GM12878 (cell line): Measurements from ENCODE around the gene NSL1. TPM values are rescaled to one million over a fixed set of nuclear protein-coding genes. Genes with fewer than 3 reads are reported as not detected.
"Not testable (repeated sequence)": the region's sequence is repeated elsewhere in the genome, so short reads cannot be mapped to it uniquely, and the experiment has no call there.

ENCODE experiments used
- ATAC-seq: fragments of 200-7000 bp; cut with Tn5 transposase; 3 replicates; pipeline ENCODE4 v1.9.1; 2020; ENCODE audit warnings: mild to moderate bottlenecking, moderate library complexity
- BruUV-seq: library from RNA; stranded (reverse); fragments of 400-500 nt; replicated peaks from 2 replicates; lab custom pipeline; 2021; lab: Mats Ljungman, UMichigan
- CTCF ChIA-PET: fragments of 300-600 bp; sonication (Branson Sonifier 250); formaldehyde crosslinking; extraction: SDS; loops from one replicate; lab custom pipeline; 2021; ENCODE audit warnings: inconsistent platforms; lab: Yijun Ruan, JAX
- POLR2A ChIA-PET: fragments of 350-600 bp; formaldehyde crosslinking; extraction: SDS; loops from one replicate; lab custom pipeline; 2021; ENCODE audit warnings: inconsistent platforms; lab: Charles Lee
- RAD21 ChIA-PET: fragments of 300-600 bp; sonication (Branson Sonifier 250); formaldehyde crosslinking; loops from one replicate; lab custom pipeline; 2023; ENCODE audit warnings: antibody characterized with exemption; ENCODE audit not compliant: unreplicated experiment; lab: Charles Lee
- SMC1A ChIA-PET: fragments of 300-600 bp; sonication (Branson Sonifier 250); formaldehyde crosslinking; loops from one replicate; lab custom pipeline; 2023; ENCODE audit not compliant: unreplicated experiment, uncharacterized antibody; lab: Charles Lee
- DNase-seq: peaks from one replicate; pipeline ENCODE4 v3.0.0-alpha.2; 2011; ENCODE audit warnings: low read depth, low spot score
- FAIRE-seq: peaks from 3 replicates; lab custom pipeline; 2011; peaks lifted over from hg19 to GRCh38; lab: Jason Lieb, UNC
- H2AFZ ChIP-seq: 2 replicates; pipeline ENCODE4 v1.6.0; 2011; ENCODE audit warnings: low read depth, low read length, control low read depth; ENCODE audit not compliant: control insufficient read depth
- H3K27ac ChIP-seq: 2 replicates; pipeline ENCODE4 v1.5.1; 2011; ENCODE audit warnings: control low read depth; ENCODE audit not compliant: control insufficient read depth, insufficient read depth
- H3K27me3 ChIP-seq, 2 experiments: replicated peaks in 1 of 2; 2 replicates each; pipeline versions ENCODE4 v1.6.0 to v1.6.1; 2011; ENCODE audit warnings: low read length in 1 of 2; ENCODE audit not compliant: control insufficient read depth in 2 of 2, insufficient read depth in 2 of 2
- H3K36me3 ChIP-seq, 2 experiments: 2 replicates each; pipeline ENCODE4 v1.5.1; 2011; ENCODE audit warnings: low read length in 1 of 2; ENCODE audit not compliant: control insufficient read depth in 2 of 2, insufficient read depth in 2 of 2
- H3K4me1 ChIP-seq: 2 replicates; pipeline ENCODE4 v1.6.1; 2011; ENCODE audit warnings: mild to moderate bottlenecking, low read length, moderate library complexity, mixed read lengths; ENCODE audit not compliant: control insufficient read depth, insufficient read depth
- H3K4me2 ChIP-seq: 2 replicates; pipeline ENCODE4 v1.6.0; 2011; ENCODE audit warnings: control low read depth; ENCODE audit not compliant: control insufficient read depth, insufficient read depth
- H3K4me3 ChIP-seq: fragments of 200-600 bp; sonication (generic); 2 replicates; pipeline ENCODE4 v1.5.1; 2016
- H3K79me2 ChIP-seq: 2 replicates; pipeline ENCODE4 v1.6.0; 2011; ENCODE audit warnings: low read length; ENCODE audit not compliant: control insufficient read depth, insufficient read depth
- H3K9ac ChIP-seq: 2 replicates; pipeline ENCODE4 v1.8.0; 2011; ENCODE audit warnings: low read length, control low read depth, mixed read lengths; ENCODE audit not compliant: control insufficient read depth, insufficient read depth
- H3K9me3 ChIP-seq: replicated peaks from 3 replicates; pipeline ENCODE4 v1.5.1; 2011; ENCODE audit warnings: mild to moderate bottlenecking, low read length; ENCODE audit not compliant: control insufficient read depth, insufficient read depth
- H4K20me1 ChIP-seq: 2 replicates; pipeline ENCODE4 v1.6.0; 2011; ENCODE audit not compliant: control insufficient read depth, insufficient read depth
- ASH2L ChIP-seq: fragments of 300-600, 200-600 bp; sonication (generic); IDR thresholded peaks from 2 replicates; pipeline ENCODE4 v1.6.1; 2017; ENCODE audit warnings: low read depth, mild to moderate bottlenecking, borderline replicate concordance
- CBFB ChIP-seq: IDR thresholded peaks from 2 replicates; pipeline ENCODE4 v1.6.1; 2016; ENCODE audit warnings: antibody characterized with exemption, low read depth
- CBX3 ChIP-seq: fragments of 200-600 bp; sonication (generic); IDR thresholded peaks from 2 replicates; pipeline ENCODE4 v1.6.1; 2016; ENCODE audit warnings: low read depth, borderline replicate concordance
- RAD51 ChIP-seq: fragments of 450-650 bp; IDR thresholded peaks from 2 replicates; pipeline ENCODE4 v1.6.1; 2016; ENCODE audit warnings: moderate library complexity, mild to moderate bottlenecking, inconsistent platforms
- RBBP5 ChIP-seq: fragments of 200-600 bp; sonication (generic); conservative IDR thresholded peaks from 2 replicates; pipeline ENCODE4 v1.6.1; 2016
- RUNX3 ChIP-seq: IDR thresholded peaks from 2 replicates; pipeline ENCODE4 v1.6.1; 2012; ENCODE audit warnings: low read length, inconsistent platforms
- SMAD1 ChIP-seq: fragments of 450-650 bp; IDR thresholded peaks from 2 replicates; pipeline ENCODE4 v1.6.1; 2018; ENCODE audit warnings: mild to moderate bottlenecking, low read depth; ENCODE audit not compliant: partially characterized antibody
- WRNIP1 ChIP-seq: IDR thresholded peaks from 2 replicates; pipeline ENCODE4 v1.6.1; 2011; ENCODE audit warnings: low read depth, low read length, improper control_type of control experiment, borderline replicate concordance
- ZNF207 ChIP-seq: fragments of 450-650 bp; IDR thresholded peaks from 2 replicates; pipeline ENCODE4 v1.6.1; 2014; ENCODE audit warnings: antibody characterized with exemption, mild to moderate bottlenecking, borderline replicate concordance
- WGBS: methylation state at CpG from one replicate; pipeline ENCODE4 v1.1.6; 2016; ENCODE audit warnings: low lambda C conversion rate; ENCODE audit not compliant: insufficient replicate concordance, insufficient coverage; ENCODE audit errors: missing lambda C conversion rate; 5-methylcytosine and 5-hydroxymethylcytosine counted together
- in situ Hi-C: fragments of 300-500 bp; cut with MboI; formaldehyde crosslinking; loops from 9 replicates; pipeline ENCODE4 v1.14.3; 2018; ENCODE audit warnings: mixed read lengths
- intact Hi-C: fragments of 100-400 bp; cut with micrococcal nuclease; formaldehyde crosslinking; loops from one replicate; pipeline ENCODE4 v1.14.2; 2022; ENCODE audit not compliant: unreplicated experiment
- polyA plus RNA-seq, 11 experiments: library from polyadenylated mRNA; depleted of rRNA in 4 of 11; unstranded in 6 of 11; stranded (reverse) in 5 of 11; fragments of >200 nt; fragmentation: Nextera tagmentation in 4 of 11; fragmentation: Illumina TruSeq in 1 of 11; extraction: Ambion mirVana in 4 of 11; extraction: Trizol in 1 of 11; gene quantifications; 1 replicate in 1 of 11; 2 replicates in 10 of 11; pipeline versions ENCODE4 v1.2.1 to v1.2.3, GENCODE V29; 2011 to 2016; ENCODE audit warnings: inconsistent platforms in 2 of 11, missing spikeins in 2 of 11, low read depth in 1 of 11
- total RNA-seq, 4 experiments: library from RNA; depleted of rRNA in 3 of 4; stranded (reverse); fragments of >200 nt in 3 of 4; fragmentation: Illumina TruSeq in 1 of 4; extraction: Trizol in 1 of 4; gene quantifications; 2 replicates each; pipeline versions ENCODE4 v1.2.1 to v1.2.3, GENCODE V29; 2013 to 2021

The NSL1 gene
- total and polyA plus RNA-seq, 10 of the 15 experiments (the other 5 are each of a cell fraction or from before 2014, with no cell fraction given), result 36.7 to 74.2 (median 46.4) TPM

DNA sequence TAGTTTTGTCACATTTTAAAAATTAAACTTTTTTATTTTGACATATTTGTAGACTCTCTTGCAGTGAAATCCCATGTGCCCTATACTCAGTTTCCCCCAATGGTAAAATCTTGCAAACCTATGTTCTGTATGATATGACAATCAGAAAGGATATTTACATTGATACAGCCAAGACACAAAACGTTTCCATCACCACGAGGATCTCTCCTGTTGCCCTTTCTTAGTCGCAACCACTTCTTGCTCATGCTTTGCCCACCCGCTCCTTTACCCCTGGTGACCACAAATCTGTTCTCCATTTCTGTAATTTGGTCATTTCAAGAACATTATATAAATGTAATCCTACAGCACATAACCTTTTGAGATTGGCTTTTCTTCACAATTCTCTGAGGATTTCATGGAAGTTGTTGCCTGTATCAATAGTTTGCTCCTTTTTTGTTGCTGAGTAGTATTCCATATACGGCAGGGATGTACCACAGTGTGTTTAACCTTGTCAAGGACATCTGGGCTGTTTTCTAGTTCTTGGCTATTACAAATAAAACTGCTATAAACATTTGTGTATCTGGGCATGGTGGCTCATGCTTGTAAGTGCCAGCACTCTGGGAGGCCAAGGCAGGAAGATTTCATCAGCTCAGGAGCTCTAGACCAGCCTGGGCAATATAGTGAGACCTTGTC lies 78.0 kb downstream of the NSL1 start (continued):
- no peak for TF ChIP-seq SMAD1
- TF ChIP-seq, all 136 proteins: peak for 0

DNA sequence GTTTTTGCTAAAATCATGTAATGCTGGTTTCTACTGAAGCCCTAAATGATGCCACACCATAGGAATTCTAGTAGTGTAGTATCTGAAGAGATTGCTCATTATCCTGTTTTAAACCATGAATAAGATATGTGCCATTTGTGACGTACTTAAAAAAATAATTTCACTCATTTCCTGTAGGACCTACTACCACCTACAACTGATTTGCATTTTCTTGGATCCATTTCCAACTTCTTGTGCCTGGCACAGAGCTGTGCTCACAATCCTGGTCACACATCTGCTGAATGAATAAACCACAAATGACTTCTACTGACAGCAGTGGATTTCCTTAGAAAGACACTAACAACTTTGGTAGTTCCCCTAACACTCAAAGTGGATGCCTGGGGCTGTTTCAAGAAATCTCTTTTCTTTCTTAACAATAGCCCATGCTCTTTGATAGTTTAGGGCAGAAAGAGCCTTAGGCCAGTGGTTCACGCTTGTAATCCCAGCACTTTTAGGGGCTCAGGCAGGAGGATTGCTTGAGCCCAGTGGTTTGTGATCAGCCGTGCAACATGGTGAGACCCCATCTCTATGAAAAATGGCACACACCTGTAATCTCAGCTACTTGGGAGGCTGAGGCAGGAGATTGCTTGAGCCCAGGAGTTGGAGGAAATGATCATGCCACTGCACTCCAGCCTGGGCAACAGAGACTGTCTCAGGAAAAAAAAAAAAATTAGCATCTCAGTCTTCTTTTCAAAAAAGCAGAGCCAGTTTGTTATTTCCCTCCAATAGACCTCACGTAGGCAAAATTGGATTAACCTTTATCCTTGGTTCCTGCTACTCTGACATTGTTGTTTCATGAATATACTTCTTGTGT lies 78.9 kb downstream of the NSL1 start:
- Histone ChIP-seq H3K4me3 (no peak overlapping the region), H3K9me3 (no peaks in the 10 kb centered on the region), H3K4me1 (no peaks in the 10 kb centered on the region), H3K36me3 (no peaks in the 10 kb centered on the region), H3K9ac (no peak overlapping the region), H3K79me2 (no peaks in the 10 kb centered on the region), H2AFZ (no peak overlapping the region), H3K27me3 (no peaks in the 10 kb centered on the region), H3K4me2 (no peak overlapping the region), H4K20me1 (no peaks in the 10 kb centered on the region), H3K27ac (no peak overlapping the region)
- peak; percentile 50 for ATAC-seq
- DNase-seq, result no peak
- no TSS peak for BruUV-seq
- TF ChIP-seq RUNX3 (peak; percentile 48), RAD51 (no peak), CBFB (0 out of 2 replicates have a peak, but pooled peaks have one; percentile 23), ASH2L (no peak), ZNF207 (no peak), WRNIP1 (no peak), CBX3 (no peak), RBBP5 (no peak)
- WGBS, result 48% methylated on average over 4 of the region's 4 CpGs
- in situ Hi-C loops, result no loop called here
- intact Hi-C loops, result no loop called here
- FAIRE-seq, result no peak
- ChIA-PET CTCF (no interaction called here), POLR2A (no interaction called here), SMC1A (interaction anchor here (0.5 to 1.1 kb wide), 2 partner anchors 11 to 18 kb away, joined by 3 to 4 read pairs; no protein-coding TSS in a partner anchor), RAD21 (no interaction called here)

DNA sequence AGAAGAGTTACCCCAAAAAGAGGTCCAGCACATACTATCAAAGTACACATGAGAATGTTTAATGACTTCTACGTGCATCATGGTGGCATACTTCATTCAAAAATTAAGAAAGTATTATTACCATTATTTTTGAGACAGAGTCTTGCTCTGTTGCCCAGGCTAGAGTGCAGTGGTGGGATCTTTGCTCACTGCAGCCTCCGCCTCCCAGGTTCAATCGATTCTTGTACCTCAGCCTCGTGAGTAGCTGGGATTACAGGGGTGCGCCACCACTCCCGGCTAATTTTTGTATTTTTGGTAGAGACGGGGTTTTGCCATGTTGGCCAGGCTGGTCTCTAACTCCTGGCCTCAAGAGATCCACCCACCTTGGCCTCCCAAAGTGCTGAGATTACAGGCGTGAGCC lies 79.6 kb downstream of the NSL1 start:
- H3K9ac ChIP-seq, RAD21 ChIA-PET, H3K9me3 ChIP-seq, H3K4me2 ChIP-seq, H3K27ac ChIP-seq, H2AFZ ChIP-seq, in situ Hi-C loops, DNase-seq, H3K27me3 ChIP-seq, FAIRE-seq, ATAC-seq, BruUV-seq, H4K20me1 ChIP-seq, POLR2A ChIA-PET, intact Hi-C loops, H3K4me3 ChIP-seq, H3K4me1 ChIP-seq, H3K36me3 ChIP-seq, H3K79me2 ChIP-seq: not testable (repeated sequence)
- SMC1A ChIA-PET, result interaction anchor here (1.1 kb wide), 1 partner anchor 10 kb away, joined by 4 read pairs; no protein-coding TSS in a partner anchor
- WGBS, result 98% methylated on average over 8 of the region's 8 CpGs
- CTCF ChIA-PET, result interaction anchor here (1.2 to 2.1 kb wide), 2 partner anchors 11 to 44 kb away, joined by 3 to 6 read pairs; no protein-coding TSS in a partner anchor
